Epidermal melanocyte (primary cell): ENCODE measurements around the gene MAPT.

ENCODE experiments used
- DNase-seq: peaks from one replicate; pipeline ENCODE4 v3.0.0; 2011; ENCODE audit warnings: low spot score; ENCODE audit not compliant: insufficient read length

The MAPT gene

GRCh38 chr17:46047856-46048255, 153.5 kb downstream of the MAPT start:
- DNase-seq: no peak

GRCh38 chr17:46049656-46050055, 155.3 kb downstream of the MAPT start:
- DNase-seq: no peak

- DNase-seq: no peak
Measured at GRCh38 chr17:46053911-46054534, 159.7 kb downstream of the MAPT start.

- DNase-seq: no peak
Measured at GRCh38 chr17:46056800-46057304, 162.5 kb downstream of the MAPT start.

GRCh38 chr17:46057366-46057765, 163.0 kb downstream of the MAPT start:
- DNase-seq: no peak

- DNase-seq: no peak
Measured at GRCh38 chr17:46059486-46059885, 165.1 kb downstream of the MAPT start.

- no peak for DNase-seq
Measured at GRCh38 chr17:46060461-46060860, 166.1 kb downstream of the MAPT start.

GRCh38 chr17:46061435-46061834, 167.1 kb downstream of the MAPT start:
- no peak for DNase-seq

GRCh38 chr17:46063241-46063640, 168.9 kb downstream of the MAPT start:
- DNase-seq: peak; percentile 54

- DNase-seq: no peak
Measured at GRCh38 chr17:46064460-46064859, 170.1 kb downstream of the MAPT start.

- DNase-seq: no peak
Measured at GRCh38 chr17:46071796-46072195, 177.4 kb downstream of the MAPT start.

- peak; percentile 39 for DNase-seq
Measured at GRCh38 chr17:46072998-46073397, 178.6 kb downstream of the MAPT start.

GRCh38 chr17:46074540-46074939, 180.2 kb downstream of the MAPT start:
- no peak for DNase-seq
